GM21423 (cell line): ENCODE results near the gene RAB6C.
"Not testable (repeated sequence)": the region's sequence is repeated elsewhere in the genome, so short reads cannot be mapped to it uniquely, and the experiment has no call there.

Source experiments
- ATAC-seq: cut with Tn5 transposase; IDR thresholded peaks from one replicate; pipeline ENCODE4 v1.9.1; 2021; ENCODE audit warnings: mild to moderate bottlenecking, moderate library complexity; ENCODE audit not compliant: unreplicated experiment

The RAB6C gene

DNA sequence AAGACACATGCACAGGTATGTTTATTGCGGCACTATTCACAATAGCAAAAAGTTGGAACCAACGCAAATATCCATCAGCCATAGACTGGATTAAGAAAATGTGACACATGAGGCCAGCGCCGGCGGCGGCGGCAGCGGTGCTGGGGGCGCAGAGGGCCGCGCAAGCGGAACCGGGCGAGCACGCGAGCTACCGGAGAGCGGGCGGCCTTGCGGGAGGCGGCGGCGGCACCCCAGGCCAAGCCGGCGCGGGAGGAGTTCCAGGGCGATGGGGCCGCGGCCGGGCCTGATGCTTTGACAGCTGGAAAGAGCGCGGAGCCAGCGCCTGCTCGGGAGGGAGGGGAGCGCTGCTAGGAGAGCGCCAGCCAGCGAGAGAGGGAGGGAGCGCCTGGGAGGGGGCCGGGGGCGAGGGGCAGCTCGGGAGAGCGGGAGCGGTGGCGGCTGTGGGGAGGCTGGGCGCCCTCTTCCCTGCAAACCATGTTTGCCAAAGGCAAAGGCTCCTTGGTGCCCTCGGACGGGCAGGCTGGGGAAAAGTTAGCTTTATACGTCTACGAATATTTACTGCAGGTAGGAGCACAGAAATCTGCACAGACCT lies 13.0 kb downstream of the RAB6C start:
- ATAC-seq, result not testable (repeated sequence)

DNA sequence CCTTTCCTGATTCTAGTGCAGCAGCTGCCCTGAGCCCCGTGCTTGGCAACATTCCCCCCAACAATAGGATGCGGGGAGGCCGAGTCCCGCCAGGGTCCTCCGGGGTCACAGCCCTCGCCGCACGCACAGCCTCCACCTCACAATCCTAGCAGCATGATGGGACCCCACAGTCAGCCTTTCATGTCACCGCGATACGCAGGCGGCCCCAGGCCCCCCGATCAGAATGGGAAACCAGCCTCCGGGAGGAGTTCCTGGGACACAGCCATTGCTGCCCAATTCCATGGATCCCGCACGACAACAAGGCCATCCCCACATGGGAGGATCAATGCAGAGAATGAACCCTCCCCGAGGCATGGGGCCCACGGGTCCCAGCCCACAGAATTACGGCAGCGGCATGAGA lies 13.7 kb downstream of the RAB6C start:
- not testable (repeated sequence) for ATAC-seq

- ATAC-seq, result not testable (repeated sequence)
Observed at GRCh38 chr2:129996657-129997237, 17.3 kb downstream of the RAB6C start.

DNA sequence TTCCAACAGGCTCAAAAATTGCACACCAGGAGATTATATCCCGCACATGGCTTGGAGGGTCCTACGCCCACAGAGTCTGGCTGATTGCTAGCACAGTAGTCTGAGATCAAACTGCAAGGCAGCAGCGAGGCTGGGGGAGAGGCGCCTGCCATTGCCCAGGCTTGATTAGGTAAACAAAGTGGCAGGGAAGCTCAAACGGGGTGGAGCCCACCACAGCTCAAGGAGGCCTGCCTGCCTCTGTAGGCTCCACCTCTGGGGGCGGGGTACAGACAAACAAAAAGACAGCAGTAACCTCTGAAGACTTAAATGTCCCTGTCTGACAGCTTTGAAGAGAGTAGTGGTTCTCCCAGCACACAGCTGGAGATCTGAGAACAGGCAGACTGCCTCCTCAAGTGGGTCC lies 19.3 kb downstream of the RAB6C start:
- not testable (repeated sequence) for ATAC-seq

DNA sequence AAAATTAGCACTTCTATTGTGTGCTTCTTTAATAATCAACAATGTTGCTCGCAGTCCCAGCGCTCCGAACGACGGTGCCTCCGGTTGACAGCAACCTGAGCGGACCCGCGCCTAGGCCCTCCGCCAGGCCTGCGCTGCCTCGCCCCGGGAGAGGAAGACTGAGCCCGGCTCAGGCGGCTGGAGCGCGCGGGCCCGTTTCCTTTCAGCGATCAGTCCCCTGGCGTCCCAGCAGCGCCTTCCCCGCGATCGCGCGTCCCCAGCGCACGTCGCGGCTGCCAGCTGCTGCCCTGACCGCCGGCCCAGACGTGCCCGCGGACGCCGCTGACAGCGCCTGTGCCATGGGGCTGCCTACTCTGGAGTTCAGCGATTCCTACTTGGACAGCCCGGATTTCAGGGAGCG lies 26.4 kb downstream of the RAB6C start:
- ATAC-seq, result not testable (repeated sequence)

DNA sequence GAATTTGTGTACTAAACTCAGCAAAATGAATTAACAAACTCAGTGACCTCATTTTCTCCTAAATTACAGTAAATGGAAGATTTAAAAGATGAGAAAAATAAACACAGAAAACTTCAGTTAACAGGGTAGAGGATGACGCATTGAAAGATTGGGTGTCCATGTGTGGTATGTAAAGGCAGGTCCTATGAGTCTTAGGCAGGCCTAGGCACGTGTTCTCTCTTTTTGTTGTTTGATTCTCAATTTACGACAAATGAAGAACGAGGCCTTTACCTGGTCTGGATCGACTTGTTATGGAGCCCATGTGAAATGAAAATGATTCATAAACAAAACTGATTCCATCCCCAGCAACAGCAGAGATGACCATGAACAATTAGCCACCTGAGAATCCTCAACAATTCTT lies 37.2 kb downstream of the RAB6C start:
- not testable (repeated sequence) for ATAC-seq

GRCh38 chr2:130019402-130019801 lies 39.9 kb downstream of the RAB6C start:
- no peak for ATAC-seq

- not testable (repeated sequence) for ATAC-seq
Observed at GRCh38 chr2:130020069-130020468, 40.6 kb downstream of the RAB6C start.

- not testable (repeated sequence) for ATAC-seq
Observed at GRCh38 chr2:130025931-130026330, 46.5 kb downstream of the RAB6C start.
